AG08396 (cell line): ENCODE results near the gene ORM1.
A peak's percentile ranks its signal among the peaks of the same experiment; 100 is the strongest.
"Not testable (repeated sequence)": the region's sequence is repeated elsewhere in the genome, so short reads cannot be mapped to it uniquely, and the experiment has no call there.

Experiments
- DNase-seq: peaks from one replicate; pipeline ENCODE4 v3.0.0; 2012; ENCODE audit warnings: low spot score, mixed read lengths

Gene ORM1

GRCh38 chr9:114325684-114326254, 2.9 kb downstream of the ORM1 start:
- DNase-seq = not testable (repeated sequence)

- DNase-seq = no peak
These were observed 4.9 kb downstream of the ORM1 start for GRCh38 chr9:114327749-114328148.

GRCh38 chr9:114328357-114328820, 5.5 kb downstream of the ORM1 start:
- not testable (repeated sequence) for DNase-seq

- DNase-seq = not testable (repeated sequence)
These were observed 6.2 kb downstream of the ORM1 start for GRCh38 chr9:114328937-114329624.

- not testable (repeated sequence) for DNase-seq
These were observed 6.7 kb downstream of the ORM1 start, which contains the start of gene ORM2 for GRCh38 chr9:114329625-114330022. Gene ORM2, plus strand, starts transcription at chr9:114329869. Its CDS starts 36 bp downstream, at chr9:114329905.

- no peak for DNase-seq
These were observed 7.7 kb downstream of the ORM1 start for GRCh38 chr9:114330636-114331035.

GRCh38 chr9:114331229-114332195, 8.6 kb downstream of the ORM1 start:
- DNase-seq = not testable (repeated sequence)

- DNase-seq = not testable (repeated sequence)
These were observed 9.7 kb downstream of the ORM1 start for GRCh38 chr9:114332474-114333040.

GRCh38 chr9:114333718-114334117, 10.8 kb downstream of the ORM1 start:
- DNase-seq = not testable (repeated sequence)

GRCh38 chr9:114334490-114334889, 11.6 kb downstream of the ORM1 start:
- no peak for DNase-seq

- DNase-seq = no peak
These were observed 12.8 kb downstream of the ORM1 start for GRCh38 chr9:114335745-114336144.

- DNase-seq = no peak
These were observed 13.3 kb downstream of the ORM1 start for GRCh38 chr9:114336157-114336556.

GRCh38 chr9:114336699-114337395, 13.9 kb downstream of the ORM1 start:
- DNase-seq = no peak

GRCh38 chr9:114338187-114338586, 15.3 kb downstream of the ORM1 start:
- no peak for DNase-seq

GRCh38 chr9:114339130-114339908, 16.4 kb downstream of the ORM1 start:
- DNase-seq = peak; percentile 91

GRCh38 chr9:114341152-114341830, 18.4 kb downstream of the ORM1 start:
- no peak for DNase-seq

- DNase-seq = no peak
These were observed 19.1 kb downstream of the ORM1 start for GRCh38 chr9:114341991-114342390.

GRCh38 chr9:114342755-114343440, 20.0 kb downstream of the ORM1 start:
- DNase-seq = no peak

GRCh38 chr9:114343471-114344187, 20.7 kb downstream of the ORM1 start:
- no peak for DNase-seq
